RWPE1 (cell line): ENCODE measurements around the gene SSBP2.

Experiments
- CTCF ChIA-PET: fragments of 350-600 bp; sonication (Branson Sonifier 250); formaldehyde crosslinking; extraction: SDS; loops from one replicate; lab custom pipeline; 2021; lab: Yijun Ruan, JAX
- POLR2A ChIA-PET: fragments of 400-600 bp; formaldehyde crosslinking; extraction: SDS; loops from one replicate; lab custom pipeline; 2020; ENCODE audit warnings: antibody characterized with exemption; ENCODE audit not compliant: low non-redundant PET; lab: Yijun Ruan, JAX
- DNase-seq: peaks from one replicate; pipeline ENCODE4 v3.0.0; 2012; ENCODE audit warnings: low spot score
- H3K27ac ChIP-seq: fragments of 450-650 bp; 2 replicates; pipeline ENCODE4 v1.5.1; 2017
- TF ChIP-seq, protein P1 (sequence below): fragments of 450-650 bp; conservative IDR thresholded peaks from 2 replicates; pipeline ENCODE4 v1.5.1; 2017; ENCODE audit warnings: low read depth, mild to moderate bottlenecking

The SSBP2 gene

DNA sequence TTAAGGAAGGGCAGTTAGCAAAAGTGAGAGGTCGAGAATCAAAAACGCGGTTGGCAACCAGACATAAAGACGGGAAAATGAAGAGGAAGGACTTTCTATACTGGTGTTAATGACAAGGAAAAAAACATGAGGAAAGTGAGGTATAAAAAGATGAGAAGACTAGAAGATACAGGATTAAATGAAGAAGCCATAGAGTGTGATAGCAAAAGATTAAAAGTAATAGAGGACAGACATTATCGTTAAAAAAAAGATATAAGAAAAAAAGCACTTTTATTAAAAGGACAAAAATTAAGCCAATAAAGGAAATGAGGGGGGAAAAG lies 1.7 kb upstream of the SSBP2 start:
- ChIA-PET POLR2A (no interaction called here), CTCF (interaction anchor here (0.7 to 1.0 kb wide), 2 partner anchors 55 to 102 kb away, joined by 3 to 4 read pairs; no protein-coding TSS in a partner anchor)
- no peak for DNase-seq
- H3K27ac ChIP-seq = no peak overlapping the region
- TF ChIP-seq, protein P1, sequence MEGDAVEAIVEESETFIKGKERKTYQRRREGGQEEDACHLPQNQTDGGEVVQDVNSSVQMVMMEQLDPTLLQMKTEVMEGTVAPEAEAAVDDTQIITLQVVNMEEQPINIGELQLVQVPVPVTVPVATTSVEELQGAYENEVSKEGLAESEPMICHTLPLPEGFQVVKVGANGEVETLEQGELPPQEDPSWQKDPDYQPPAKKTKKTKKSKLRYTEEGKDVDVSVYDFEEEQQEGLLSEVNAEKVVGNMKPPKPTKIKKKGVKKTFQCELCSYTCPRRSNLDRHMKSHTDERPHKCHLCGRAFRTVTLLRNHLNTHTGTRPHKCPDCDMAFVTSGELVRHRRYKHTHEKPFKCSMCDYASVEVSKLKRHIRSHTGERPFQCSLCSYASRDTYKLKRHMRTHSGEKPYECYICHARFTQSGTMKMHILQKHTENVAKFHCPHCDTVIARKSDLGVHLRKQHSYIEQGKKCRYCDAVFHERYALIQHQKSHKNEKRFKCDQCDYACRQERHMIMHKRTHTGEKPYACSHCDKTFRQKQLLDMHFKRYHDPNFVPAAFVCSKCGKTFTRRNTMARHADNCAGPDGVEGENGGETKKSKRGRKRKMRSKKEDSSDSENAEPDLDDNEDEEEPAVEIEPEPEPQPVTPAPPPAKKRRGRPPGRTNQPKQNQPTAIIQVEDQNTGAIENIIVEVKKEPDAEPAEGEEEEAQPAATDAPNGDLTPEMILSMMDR = no peak

DNA sequence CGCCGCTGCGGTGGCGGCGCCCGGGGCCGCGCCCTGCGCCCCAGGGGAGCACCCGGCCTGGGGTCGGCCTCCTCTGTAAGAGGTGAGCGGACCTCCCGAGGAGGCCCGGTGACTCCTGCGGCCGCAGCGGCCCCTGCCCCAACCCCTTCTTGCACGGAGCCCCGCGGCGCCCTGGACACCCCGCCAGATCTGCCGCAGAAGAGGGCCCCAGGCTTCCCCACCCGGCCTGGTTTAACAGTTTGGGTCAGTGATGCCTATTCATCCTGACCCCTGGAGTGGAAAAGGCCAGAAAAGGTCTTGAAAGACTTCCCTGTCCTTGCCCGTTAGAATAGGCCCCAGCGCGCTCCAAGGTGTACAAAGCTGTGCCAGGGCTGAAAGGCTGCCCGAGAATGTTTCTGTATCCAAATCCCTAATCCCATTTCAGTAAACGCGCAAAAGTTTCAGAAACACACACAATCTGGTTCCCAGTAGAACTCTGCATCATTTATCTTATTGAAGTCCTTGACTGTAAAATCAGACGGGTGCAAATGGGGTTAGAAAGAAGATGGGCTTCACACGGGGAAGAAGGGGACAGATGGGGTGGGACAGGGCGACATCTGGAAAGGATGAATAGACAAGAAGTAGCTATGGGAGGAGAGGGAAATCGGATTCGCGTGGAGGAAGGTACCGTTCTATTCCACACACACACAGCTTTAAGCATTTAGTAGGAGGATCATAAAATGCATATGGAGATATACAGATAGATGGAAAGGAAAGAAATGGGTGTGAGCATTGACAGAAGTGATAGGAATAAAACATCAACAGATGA lies 1.1 kb upstream of the SSBP2 start:
- TF ChIP-seq, protein P1 = no peak
- no peak for DNase-seq
- ChIA-PET CTCF (interaction anchor here (0.6 to 1.9 kb wide), 5 partner anchors 102 to 414 kb away, joined by 3 to 7 read pairs (median 4); no protein-coding TSS in a partner anchor), POLR2A (interaction anchor here (1.1 to 1.9 kb wide), 2 partner anchors 99 to 220 kb away, joined by 4 to 43 read pairs; partner anchors contain the start of gene ATG10)
- H3K27ac ChIP-seq = peak overlapping the region; percentile 97

DNA sequence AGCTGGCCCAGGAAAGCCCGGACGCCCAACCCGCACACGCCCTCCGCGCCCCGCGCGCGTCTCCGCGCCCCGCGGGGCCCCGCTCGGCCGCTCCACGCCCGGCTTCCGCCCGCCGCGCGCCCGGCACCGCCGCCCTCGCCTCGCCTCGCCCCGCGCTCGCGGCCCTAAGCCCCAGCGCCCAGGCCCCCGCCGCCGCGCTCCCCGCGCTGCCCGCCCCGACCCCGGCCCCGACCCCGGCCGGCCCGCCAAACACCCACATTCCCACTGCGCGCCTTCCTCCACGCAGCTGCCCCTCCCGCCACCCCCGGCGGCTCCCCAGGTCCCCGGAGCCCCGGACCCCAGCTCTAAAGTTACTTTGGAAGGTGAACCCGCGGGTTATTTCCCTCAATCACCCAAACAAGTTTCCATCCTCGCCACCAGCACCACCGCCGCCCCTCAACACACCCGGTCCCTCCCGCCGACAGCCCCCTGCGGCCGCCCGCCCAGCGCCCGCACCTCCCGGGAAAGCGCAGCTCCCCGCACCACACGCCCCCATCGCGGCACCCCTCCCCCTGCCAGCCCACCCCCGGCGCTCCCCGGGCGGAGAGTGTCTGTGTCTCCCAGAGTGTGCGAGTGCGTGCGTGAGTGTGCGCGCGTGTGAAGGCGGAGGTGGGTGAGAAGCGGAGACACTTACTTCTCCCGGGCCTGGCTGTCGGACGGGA lies 439 bp downstream of the SSBP2 start:
- ChIA-PET CTCF (interaction anchor here (0.7 to 1.9 kb wide), 5 partner anchors 16 to 415 kb away, joined by 3 to 8 read pairs (median 3); no protein-coding TSS in a partner anchor), POLR2A (interaction anchor here (0.7 to 1.9 kb wide), 2 partner anchors 88 to 101 kb away, joined by 4 to 43 read pairs; no protein-coding TSS in a partner anchor)
- peak overlapping the region; percentile 97 for H3K27ac ChIP-seq
- peak; percentile 41 for DNase-seq
- TF ChIP-seq, protein P1 = no peak

DNA sequence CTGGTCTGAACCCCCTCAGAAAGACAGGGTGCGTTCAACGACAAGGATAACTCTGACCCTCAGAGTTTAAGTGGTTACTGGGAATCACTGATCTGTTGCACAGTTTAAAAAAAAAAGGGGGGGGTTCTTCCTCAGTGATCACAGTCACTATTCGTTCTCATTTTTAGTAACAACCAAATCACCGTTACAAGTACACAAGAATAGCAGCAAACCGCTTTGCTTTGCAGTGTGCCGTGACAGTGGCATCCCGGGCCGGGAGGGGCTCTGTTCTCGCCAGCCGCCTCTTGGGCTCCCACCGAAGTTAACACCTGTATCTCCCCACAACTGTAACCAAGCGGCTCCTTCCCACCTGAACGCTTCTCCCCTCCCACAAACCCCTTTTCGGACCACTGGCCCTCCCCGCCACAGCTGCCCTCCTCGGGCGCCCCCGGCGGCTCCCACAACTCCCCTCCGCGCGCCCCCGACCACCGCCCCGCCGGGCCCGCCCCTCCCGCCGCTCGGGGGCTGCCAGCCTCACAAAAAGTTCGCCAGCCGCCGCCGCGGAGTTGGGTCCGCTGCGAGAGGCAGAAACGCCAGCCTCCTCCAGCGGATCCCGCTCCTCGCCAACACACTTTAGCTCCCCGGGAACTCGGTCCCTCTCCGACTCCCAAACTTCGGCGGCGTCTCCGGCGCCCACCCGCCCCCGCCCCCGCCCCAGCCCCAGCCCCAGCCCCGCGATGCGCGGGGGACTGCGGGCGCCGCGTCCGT lies 1.2 kb downstream of the SSBP2 start:
- TF ChIP-seq, protein P1 = no peak
- CTCF ChIA-PET = interaction anchor here (1.2 to 1.9 kb wide), 2 partner anchors 88 to 416 kb away, joined by 3 to 7 read pairs; no protein-coding TSS in a partner anchor
- DNase-seq = peak; percentile 27

DNA sequence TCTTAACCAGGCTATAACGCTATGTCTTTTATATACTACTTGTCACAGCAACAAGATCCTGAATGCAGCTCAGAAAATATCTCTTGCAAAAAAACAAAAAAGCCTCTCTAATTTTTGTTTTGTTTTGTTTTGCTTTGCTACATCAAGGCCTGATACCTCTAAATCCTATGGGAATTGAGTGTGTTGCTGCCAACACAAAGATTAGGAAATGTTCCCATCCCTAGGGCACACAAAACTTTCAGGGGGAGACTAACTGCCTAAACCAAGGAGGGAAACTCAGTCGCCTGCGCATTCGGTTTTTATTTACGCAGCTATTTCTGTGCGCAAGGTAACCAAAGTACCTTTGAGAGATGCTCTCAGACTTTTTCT lies 1.7 kb downstream of the SSBP2 start:
- no peak for DNase-seq
- TF ChIP-seq, protein P1 = no peak
- CTCF ChIA-PET = no interaction called here
- no peak overlapping the region for H3K27ac ChIP-seq
- POLR2A ChIA-PET = no interaction called here

More for the DNA sequence above, 1.2 kb downstream of the SSBP2 start:
- peak overlapping the region; percentile 97 for H3K27ac ChIP-seq
- POLR2A ChIA-PET = interaction anchor here (1.9 kb wide), 1 partner anchor 101 kb away, joined by 43 read pairs; no protein-coding TSS in a partner anchor

DNA sequence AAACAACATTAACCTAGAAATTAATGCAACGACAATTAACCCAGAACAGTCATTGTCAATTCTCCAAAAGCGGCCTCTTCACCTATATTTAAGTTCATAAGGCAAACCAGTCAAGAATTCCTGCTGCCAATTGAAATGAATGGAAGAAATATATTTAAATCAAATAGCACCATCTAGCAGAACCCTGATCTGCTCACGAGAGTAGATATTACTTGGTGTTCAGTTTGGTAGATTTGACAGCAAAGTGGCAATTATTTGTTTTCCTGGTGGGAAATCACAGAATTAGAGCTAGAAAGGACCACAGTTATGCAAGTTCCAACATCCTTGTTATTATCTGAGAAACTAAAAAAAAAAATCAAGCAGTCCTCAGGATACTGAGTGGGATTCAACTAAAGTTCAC lies 2.3 kb downstream of the SSBP2 start:
- TF ChIP-seq, protein P1 = no peak
- ChIA-PET POLR2A (no interaction called here), CTCF (no interaction called here)
- no peak overlapping the region for H3K27ac ChIP-seq
- DNase-seq = no peak
